Measurements from ENCODE around the gene EFCAB8.

The EFCAB8 gene

GRCh38 chr20:33002087-33002808, 143.5 kb downstream of the EFCAB8 start:
- Histone ChIP-seq H3K36me3 (ENCODE audit: control insufficient read depth, low read length) (no peaks in the 10 kb centered on the region), H4K20me1 (ENCODE audit: control insufficient read depth, insufficient read depth, low read depth, low read length) (no peaks in the 10 kb centered on the region), H3K9me2 (replicated peaks; ENCODE audit: control insufficient read depth, low read length) (no peaks in the 10 kb centered on the region), H3K27ac (ENCODE audit: low read depth, low read length) (no peak overlapping the region), H3K27me3 (ENCODE audit: control insufficient read depth, low read length) (no peaks in the 10 kb centered on the region; the same call in 1 of the 2 replicates), H3K79me2 (ENCODE audit: control insufficient read depth, low read length) (no peaks in the 10 kb centered on the region), H3K4me3 (ENCODE audit: low read length) (no peak overlapping the region), H3F3A (ENCODE audit: control insufficient read depth, insufficient read depth) (no peaks in the 10 kb centered on the region), H3K4me2 (ENCODE audit: low read length) (no peak overlapping the region), H3K4me1 (ENCODE audit: control insufficient read depth, low read length) (no peaks in the 10 kb centered on the region), H3K9me3 (ENCODE audit: control insufficient read depth, insufficient read depth, low read length) (no peaks in the 10 kb centered on the region)
- TF ChIP-seq EZH2phosphoT487 (IDR thresholded peaks at IDR 0.05; ENCODE audit: borderline replicate concordance, low read length): no peak
- TF ChIP-seq, protein P1, sequence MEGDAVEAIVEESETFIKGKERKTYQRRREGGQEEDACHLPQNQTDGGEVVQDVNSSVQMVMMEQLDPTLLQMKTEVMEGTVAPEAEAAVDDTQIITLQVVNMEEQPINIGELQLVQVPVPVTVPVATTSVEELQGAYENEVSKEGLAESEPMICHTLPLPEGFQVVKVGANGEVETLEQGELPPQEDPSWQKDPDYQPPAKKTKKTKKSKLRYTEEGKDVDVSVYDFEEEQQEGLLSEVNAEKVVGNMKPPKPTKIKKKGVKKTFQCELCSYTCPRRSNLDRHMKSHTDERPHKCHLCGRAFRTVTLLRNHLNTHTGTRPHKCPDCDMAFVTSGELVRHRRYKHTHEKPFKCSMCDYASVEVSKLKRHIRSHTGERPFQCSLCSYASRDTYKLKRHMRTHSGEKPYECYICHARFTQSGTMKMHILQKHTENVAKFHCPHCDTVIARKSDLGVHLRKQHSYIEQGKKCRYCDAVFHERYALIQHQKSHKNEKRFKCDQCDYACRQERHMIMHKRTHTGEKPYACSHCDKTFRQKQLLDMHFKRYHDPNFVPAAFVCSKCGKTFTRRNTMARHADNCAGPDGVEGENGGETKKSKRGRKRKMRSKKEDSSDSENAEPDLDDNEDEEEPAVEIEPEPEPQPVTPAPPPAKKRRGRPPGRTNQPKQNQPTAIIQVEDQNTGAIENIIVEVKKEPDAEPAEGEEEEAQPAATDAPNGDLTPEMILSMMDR (IDR thresholded peaks at IDR 0.05; ENCODE audit: low read depth, low read length, poor library complexity, severe bottlenecking): no peak

GRCh38 chr20:33004141-33004751, 145.5 kb downstream of the EFCAB8 start, which contains the start of gene SUN5:
Gene SUN5 (minus strand): TSS chr20:33004433. CDS start chr20:33004340, 93 bp downstream.
- H3K4me2 ChIP-seq (ENCODE audit: low read length): no peak within 1 kb of the TSS
- no peaks in the 10 kb centered on the region for H3K4me1 ChIP-seq (ENCODE audit: control insufficient read depth, low read length)
- no peaks in the 10 kb centered on the region for H3K36me3 ChIP-seq (ENCODE audit: control insufficient read depth, low read length)
- no peaks in the 10 kb centered on the region for H3K79me2 ChIP-seq (ENCODE audit: control insufficient read depth, low read length)
- TF ChIP-seq, protein P1 (IDR thresholded peaks at IDR 0.05; ENCODE audit: low read depth, low read length, poor library complexity, severe bottlenecking): no peak
- TF ChIP-seq EZH2phosphoT487 (IDR thresholded peaks at IDR 0.05; ENCODE audit: borderline replicate concordance, low read length): no peak
- H3K4me3 ChIP-seq (ENCODE audit: low read length): no peak within 1 kb of the TSS
- H3F3A ChIP-seq (ENCODE audit: control insufficient read depth, insufficient read depth): no peaks in the 10 kb centered on the region
- no peak within 1 kb of the TSS for H3K27ac ChIP-seq (ENCODE audit: low read depth, low read length)
- H3K9me3 ChIP-seq (ENCODE audit: control insufficient read depth, insufficient read depth, low read length): no peaks in the 10 kb centered on the region
- H3K27me3 ChIP-seq (ENCODE audit: control insufficient read depth, low read length): no peaks in the 10 kb centered on the region
- no peaks in the 10 kb centered on the region for H3K9me2 ChIP-seq (replicated peaks; ENCODE audit: control insufficient read depth, low read length)
- H4K20me1 ChIP-seq (ENCODE audit: control insufficient read depth, insufficient read depth, low read depth, low read length): no peaks in the 10 kb centered on the region

DNA sequence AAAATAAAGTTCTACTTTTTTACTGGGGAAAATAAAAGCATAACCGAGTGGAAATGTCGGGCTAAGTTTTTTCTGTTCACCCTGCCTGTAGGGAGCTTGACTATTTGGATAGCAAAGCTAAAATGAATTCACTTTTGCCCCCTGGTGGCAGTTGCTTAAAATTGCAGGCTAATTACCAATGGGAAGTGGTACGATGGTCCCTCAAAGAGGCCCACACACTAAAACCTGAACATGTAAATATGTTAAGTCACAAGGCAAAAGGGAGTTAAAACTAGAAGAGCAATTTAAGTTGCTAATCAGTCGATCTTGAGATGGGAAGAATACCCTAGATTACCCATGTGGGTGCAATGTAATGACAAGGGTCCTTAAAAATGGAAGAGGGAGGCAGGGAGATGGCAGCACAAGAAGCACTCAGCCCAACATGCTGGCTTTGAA, 146.4 kb downstream of the EFCAB8 start:
- Histone ChIP-seq H3K4me2 (ENCODE audit: low read length) (no peak overlapping the region), H3K27ac (ENCODE audit: low read depth, low read length) (no peak overlapping the region), H3K4me1 (ENCODE audit: control insufficient read depth, low read length) (no peaks in the 10 kb centered on the region), H3K9me3 (ENCODE audit: control insufficient read depth, insufficient read depth, low read length) (no peaks in the 10 kb centered on the region), H3K36me3 (ENCODE audit: control insufficient read depth, low read length) (no peaks in the 10 kb centered on the region), H3K9me2 (replicated peaks; ENCODE audit: control insufficient read depth, low read length) (no peaks in the 10 kb centered on the region), H3K4me3 (ENCODE audit: low read length) (no peak overlapping the region), H3F3A (ENCODE audit: control insufficient read depth, insufficient read depth) (no peaks in the 10 kb centered on the region), H3K79me2 (ENCODE audit: control insufficient read depth, low read length) (no peaks in the 10 kb centered on the region), H3K27me3 (ENCODE audit: control insufficient read depth, low read length) (no peaks in the 10 kb centered on the region), H4K20me1 (ENCODE audit: control insufficient read depth, insufficient read depth, low read depth, low read length) (no peaks in the 10 kb centered on the region)
- no peak for TF ChIP-seq EZH2phosphoT487 (IDR thresholded peaks at IDR 0.05; ENCODE audit: borderline replicate concordance, low read length)
- TF ChIP-seq, protein P1 (IDR thresholded peaks at IDR 0.05; ENCODE audit: low read depth, low read length, poor library complexity, severe bottlenecking): peak; percentile 84
